ENCODE data around the gene EIF4G3. TPM values are rescaled to one million over a fixed set of nuclear protein-coding genes. Genes with fewer than 3 reads are reported as not detected.
"Not testable (repeated sequence)": the region's sequence is repeated elsewhere in the genome, so short reads cannot be mapped to it uniquely, and the experiment has no call there.

The EIF4G3 gene, protein sequence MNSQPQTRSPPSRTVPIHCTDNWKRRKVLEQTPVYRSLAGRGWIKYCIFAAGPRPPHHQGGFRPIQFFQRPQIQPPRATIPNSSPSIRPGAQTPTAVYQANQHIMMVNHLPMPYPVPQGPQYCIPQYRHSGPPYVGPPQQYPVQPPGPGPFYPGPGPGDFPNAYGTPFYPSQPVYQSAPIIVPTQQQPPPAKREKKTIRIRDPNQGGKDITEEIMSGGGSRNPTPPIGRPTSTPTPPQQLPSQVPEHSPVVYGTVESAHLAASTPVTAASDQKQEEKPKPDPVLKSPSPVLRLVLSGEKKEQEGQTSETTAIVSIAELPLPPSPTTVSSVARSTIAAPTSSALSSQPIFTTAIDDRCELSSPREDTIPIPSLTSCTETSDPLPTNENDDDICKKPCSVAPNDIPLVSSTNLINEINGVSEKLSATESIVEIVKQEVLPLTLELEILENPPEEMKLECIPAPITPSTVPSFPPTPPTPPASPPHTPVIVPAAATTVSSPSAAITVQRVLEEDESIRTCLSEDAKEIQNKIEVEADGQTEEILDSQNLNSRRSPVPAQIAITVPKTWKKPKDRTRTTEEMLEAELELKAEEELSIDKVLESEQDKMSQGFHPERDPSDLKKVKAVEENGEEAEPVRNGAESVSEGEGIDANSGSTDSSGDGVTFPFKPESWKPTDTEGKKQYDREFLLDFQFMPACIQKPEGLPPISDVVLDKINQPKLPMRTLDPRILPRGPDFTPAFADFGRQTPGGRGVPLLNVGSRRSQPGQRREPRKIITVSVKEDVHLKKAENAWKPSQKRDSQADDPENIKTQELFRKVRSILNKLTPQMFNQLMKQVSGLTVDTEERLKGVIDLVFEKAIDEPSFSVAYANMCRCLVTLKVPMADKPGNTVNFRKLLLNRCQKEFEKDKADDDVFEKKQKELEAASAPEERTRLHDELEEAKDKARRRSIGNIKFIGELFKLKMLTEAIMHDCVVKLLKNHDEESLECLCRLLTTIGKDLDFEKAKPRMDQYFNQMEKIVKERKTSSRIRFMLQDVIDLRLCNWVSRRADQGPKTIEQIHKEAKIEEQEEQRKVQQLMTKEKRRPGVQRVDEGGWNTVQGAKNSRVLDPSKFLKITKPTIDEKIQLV (N-terminal part only)
- total RNA-seq (2014; rRNA removed; shearing (Covaris generic)) = 29.9 and 31.6 TPM in 2 replicates

DNA sequence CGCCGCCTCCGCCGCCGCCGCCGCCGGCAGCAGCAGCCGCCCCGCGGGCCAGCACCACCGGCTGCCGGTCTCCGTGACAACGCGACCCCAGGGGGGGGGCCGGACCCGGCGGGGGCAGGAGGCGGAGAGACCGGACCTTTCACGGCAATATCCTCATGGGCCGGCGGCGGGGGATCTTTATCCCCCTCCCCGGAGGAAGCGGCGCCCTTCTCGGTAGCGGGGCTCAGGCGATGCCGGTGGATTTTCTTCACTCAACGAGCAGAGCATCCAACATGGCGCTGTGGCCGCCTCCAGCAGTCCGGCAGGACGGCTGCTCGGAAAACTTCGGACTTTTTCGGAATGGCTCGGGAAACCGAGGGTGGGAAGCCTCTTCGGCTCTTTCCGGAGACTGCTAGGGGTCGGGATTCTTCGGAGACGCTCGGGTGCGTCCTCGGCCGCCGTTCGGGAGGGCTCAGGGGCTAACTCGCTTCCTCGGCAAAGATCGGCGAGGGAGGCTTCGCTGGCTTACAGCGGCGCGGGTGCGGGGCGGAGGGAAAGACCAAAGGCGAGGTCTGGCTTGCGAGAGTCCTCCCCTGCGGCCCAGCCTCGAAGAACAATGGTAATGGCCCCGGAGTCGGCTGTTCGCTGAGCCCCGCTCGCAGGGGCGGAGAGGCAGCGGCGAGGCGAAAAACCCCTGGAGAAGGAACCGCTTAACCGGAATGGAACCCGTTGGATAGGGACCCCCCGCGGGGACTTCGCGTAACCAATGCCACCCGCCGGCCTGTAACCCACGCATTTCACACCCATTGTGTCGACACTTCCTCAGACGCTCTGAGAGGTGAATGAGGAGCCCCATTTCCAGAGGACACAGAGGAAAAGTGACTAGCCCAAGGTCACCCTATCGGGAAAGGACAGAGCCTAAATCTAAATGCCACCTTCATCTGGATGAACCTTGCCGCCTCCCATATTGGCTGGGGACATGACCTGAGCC is at the start of gene EIF4G3:
Gene EIF4G3 (minus strand): TSS at position 312 of the 970 bp plus-strand sequence. CDS start 174,155 bp downstream, outside the sequence.
- DNase-seq (ENCODE audit: low read depth) = peak; percentile 93

DNA sequence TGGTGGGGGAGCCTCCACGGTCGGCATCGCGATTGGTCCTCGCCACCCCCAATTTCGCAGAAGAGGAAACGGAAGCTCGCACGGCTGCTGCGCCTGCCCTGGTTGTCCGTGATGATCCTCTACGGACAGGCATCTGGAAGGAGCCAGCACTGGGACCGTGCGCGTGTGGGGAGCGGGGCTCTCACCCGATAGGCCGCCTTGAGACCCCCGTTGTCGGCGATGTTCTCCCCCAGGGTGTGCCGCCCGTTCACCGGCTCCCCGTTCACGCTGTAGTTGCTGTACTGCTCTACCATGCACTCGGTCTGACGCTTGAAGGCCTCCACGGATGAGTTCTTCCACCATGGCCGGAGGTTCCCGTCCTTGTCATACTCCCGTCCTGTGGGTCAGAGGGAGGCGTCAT is 48.4 kb upstream of the EIF4G3 start:
- DNase-seq (ENCODE audit: low read depth) = no peak

DNA sequence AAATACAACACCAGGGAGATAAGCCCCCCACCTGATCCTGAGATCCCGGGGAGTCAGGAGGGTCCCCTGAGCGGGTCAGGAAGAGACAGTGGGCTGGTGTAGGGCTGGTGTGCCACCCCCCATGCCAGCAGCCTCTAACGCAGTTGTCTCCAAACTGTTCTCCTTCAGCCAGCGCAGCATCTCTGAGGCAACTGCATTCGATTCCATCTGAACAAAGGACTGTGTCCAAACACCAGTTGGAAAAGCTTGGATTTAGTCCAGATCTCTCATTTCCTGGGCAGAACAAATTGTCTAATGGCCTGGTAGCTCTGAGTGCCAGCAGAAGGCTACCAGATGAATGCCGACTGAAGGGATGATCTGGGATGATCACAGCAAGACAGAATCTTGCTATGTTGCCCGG is 44.1 kb upstream of the EIF4G3 start:
- DNase-seq (ENCODE audit: low read depth) = peak; percentile 60

DNA sequence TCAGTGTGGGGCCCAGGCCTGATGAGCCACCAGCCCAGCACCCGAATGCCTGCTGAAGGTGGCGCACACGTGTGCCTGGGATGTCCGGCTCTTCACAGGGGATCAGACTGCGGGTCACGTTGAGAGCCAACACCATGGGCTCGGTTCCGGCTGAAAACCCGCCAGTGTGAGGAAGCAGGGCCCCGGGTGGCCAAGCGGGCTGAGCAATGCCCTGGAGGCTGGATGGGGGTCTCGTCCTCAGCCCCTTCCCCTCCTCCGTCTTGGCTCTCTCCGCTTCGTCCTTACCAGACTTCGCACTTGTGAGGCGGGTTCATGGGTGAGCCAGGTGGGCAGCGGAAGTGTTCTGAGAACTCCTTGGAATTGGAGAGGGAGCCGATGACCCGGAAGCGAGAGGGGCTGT is 43.0 kb upstream of the EIF4G3 start:
- DNase-seq (ENCODE audit: low read depth) = no peak

DNA sequence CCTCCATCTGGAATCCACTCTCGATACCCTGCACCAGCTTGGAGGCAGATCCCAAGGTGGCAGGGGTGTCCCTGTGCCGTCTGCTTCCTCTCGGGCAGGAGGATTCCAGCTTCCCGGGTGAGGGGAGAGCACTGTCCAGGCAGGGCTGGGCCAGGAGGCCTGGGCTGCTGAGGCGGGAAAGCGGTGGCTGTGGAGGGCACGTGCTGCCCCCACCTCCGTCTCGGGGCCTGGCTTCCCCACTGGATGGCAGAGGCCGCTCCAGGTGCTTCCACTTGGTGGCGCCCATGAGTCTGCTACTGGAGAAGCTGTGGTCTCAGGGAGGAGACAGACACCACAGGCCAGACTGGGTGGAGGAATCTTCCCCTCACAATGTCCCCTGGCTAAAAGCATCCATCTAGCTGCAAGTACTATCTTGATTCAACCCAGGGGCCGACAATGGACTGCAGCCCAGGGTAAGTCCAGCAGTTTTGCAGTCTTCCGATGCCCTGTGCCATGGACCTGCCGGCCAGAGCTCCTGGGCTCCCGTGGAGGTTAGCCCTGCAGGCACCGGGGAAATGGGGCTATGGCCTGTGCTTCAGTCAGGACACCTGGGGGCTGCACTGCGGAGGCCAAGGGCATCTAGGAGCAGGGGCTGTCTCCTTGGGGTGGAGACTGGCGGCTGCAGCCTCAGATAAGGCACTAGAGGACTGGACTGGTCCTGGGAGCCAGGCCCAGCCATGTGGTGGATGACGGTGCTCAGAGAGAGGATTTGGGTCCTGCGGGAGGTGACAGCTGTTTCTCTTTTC is 41.3 kb upstream of the EIF4G3 start:
- peak; percentile 20 for DNase-seq (ENCODE audit: low read depth)

DNA sequence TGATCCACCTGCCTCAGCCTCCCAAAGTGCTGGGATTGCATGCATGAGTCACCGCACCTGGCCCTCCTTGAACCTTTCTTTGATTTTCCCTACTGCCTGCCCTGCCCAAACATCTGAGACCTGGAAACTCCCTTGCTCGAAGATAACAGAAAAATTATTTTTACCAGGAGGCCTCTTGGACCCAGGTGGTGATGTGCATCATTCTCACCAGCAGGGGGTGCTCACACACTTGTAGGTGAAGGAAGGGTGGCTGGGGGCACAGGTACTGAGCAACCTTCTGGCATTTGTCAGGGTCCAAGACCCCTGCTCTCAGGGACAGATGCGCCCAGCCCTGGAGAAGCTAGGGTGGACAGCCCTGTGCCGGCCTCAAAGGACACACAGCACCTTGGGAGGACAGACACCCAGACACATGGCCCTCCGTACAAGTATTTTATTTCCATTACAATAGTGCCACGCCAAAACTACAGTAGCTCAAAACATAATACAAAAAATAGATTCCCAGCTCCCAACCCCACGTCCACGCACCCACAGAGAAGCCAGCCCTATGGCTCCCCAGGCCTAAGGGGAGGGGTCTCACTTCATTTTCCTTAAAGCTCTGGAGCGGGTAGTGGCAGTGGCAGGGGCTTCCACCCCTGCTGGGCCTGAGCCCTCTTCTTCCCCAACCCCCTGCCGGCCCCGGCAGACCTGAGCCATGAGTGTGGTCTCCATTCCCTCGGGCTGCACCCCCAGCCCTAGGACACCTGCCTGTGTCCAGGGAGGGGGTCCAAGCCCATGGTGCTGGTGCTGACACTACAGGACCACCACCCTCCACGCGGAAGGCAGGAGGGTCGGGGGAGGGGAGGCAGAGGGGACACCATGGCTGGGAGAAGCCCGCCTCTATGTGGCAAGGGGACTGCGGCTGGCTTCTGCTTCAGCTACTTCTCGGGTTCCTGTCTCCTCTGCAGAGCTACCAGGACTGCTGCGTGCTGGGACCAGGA is 40.4 kb upstream of the EIF4G3 start:
- DNase-seq (ENCODE audit: low read depth) = peak; percentile 41

DNA sequence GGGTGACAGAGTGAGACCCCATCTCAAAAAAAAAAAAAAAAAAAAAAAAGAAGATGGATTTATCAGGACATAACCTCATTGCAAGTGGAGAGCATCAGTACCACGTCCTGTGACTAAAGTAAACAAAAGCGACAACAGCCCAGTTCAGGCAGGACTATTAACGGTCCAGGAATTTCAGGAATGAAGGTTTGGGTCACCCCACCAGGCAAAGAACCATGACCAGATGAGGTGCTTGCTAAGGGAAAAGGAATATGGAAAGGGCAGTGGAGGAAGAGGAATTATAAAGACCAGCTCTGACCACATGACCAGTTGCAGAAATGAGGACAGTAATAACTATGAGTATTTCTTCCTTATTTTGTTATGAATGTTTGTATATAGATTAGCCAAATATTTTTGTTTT is 35.4 kb upstream of the EIF4G3 start:
- peak; percentile 44 for DNase-seq (ENCODE audit: low read depth)

DNA sequence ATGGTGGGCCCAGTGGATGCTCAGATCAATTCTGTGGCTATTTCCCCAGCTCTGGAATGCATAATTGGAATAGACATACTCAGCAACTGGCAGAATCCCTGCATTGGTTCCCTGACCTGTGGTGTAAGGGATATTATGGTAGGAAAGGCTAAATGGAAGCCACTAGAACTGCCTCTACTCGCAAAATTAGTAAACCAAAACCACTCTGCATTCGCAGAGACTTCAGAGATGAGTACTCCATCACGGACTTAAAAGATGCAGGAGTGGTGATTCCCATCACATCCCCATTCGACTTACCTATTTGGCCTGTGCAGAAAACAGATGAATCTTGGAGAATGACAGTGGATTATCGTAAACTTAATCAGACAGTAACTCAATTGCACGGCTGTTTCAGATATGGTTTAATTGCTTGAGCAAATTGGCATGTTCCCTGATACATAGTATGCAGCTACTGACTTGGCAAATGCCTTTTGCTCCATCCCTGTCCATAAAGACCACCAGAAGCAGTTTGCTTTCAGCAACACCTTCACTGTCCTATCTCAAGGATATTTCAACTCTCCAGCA is 31.5 kb upstream of the EIF4G3 start:
- DNase-seq (ENCODE audit: low read depth) = not testable (repeated sequence)

DNA sequence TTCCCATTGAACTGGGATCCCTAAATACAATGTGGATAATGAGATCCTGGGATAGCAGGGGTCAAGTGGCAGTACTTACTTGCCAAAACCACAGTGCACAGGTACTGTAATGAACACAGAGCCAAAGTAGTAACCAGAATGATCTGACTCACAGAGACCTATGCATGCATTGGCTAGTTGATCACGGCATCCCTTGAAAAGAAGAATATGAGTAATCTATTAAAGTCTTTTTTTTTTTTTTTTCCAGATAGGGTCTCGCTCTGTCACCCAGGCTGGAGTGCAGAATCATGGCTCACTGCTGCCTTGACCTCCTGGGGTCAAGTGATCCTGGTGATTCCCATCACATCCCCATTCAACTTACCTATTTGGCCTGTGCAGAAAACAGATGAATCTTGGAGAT is 29.4 kb upstream of the EIF4G3 start:
- DNase-seq (ENCODE audit: low read depth) = no peak

DNA sequence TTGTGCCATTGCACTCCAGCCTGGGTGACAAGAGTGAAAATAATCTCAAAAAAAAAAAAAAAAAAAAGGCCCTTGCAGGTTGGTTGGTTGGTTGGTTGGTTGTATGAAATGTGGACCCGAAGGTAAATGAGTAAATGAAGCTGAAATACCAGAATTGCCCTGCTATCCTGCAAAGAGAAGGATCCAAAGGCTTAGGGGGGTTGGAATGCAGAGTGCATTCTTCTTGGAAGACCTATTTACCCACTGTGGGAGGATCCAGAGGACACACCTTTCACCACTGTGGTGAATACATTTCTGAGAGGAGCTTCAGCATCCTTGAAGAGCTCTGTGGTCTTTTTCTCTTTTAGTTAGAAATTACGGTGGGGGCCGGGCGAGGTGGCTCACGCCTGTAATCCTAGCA is 28.7 kb upstream of the EIF4G3 start:
- no peak for DNase-seq (ENCODE audit: low read depth)

DNA sequence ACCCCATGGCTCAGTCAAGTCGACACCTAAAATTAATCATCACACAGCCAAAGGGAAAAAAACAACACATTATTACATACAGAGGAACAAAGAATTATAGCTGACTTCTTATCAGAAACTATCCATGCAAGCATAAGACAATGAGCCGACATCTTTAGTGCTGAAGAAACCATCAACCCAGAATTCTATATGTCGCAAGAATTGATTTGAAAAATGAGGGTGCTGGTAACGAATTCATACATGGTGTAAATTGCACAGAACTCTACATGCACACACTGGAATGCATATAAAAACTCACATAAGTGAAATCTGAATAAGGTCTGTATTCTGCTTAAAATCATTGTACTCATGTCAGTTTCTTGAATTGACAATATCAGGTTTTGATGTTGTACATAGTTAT is 25.0 kb upstream of the EIF4G3 start:
- no peak for DNase-seq (ENCODE audit: low read depth)

DNA sequence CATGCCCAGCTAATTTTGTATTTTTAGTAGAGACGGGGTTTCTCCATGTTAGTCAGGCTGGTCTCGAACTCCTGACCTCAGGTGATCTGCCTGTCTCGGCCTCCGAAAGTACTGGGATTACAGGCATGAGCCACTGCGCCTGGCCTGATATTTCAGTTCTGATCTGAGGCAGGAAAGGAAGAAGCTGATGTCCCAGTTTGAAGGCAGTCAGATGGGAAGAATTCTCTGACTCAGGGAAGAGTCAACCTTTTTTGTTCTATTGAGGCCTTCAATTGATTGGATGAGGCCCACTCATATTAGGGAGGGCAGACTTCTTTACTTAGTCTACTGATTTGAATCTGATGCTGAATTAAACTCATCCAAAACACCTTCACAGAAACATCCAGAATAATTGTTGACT is 24.5 kb upstream of the EIF4G3 start:
- not testable (repeated sequence) for DNase-seq (ENCODE audit: low read depth)

DNA sequence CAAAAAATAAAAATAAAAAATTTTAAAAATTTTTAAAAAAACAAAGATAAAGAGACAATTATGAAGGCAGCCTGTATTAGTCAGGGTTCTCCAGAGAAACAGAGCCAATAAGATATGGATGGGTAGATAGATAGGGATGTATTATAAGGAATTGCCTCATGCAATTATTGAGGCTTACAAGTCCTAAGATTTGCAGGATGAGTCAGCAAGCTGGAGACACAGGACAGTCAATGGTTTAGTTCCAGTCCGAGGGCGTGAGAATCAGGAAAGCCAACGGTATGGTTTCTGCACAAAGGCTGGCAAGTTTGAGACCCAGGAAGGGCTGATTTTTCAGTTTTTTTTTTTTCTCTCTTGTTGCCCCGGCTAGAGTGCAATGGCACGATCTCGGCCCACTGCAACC is 24.1 kb upstream of the EIF4G3 start:
- DNase-seq (ENCODE audit: low read depth) = peak; percentile 45

DNA sequence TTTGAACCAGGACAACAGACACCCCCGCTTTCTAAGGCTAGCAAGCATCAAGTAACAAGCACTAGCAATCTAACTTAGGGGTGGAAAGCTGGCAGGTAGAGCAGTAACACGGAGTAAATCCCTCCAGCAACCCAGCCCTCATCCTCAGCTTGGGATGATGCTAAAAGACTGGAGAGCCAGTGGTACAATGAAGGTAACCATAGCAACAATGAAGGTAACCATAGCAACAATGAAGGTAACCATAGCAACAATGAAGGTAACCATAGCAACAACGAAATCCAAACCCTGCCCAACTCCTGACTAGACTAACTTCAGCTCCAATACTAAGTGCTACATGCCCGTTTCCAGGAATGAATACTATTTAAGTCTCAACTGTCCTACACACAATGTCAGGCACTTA is 22.2 kb upstream of the EIF4G3 start:
- no peak for DNase-seq (ENCODE audit: low read depth)

DNA sequence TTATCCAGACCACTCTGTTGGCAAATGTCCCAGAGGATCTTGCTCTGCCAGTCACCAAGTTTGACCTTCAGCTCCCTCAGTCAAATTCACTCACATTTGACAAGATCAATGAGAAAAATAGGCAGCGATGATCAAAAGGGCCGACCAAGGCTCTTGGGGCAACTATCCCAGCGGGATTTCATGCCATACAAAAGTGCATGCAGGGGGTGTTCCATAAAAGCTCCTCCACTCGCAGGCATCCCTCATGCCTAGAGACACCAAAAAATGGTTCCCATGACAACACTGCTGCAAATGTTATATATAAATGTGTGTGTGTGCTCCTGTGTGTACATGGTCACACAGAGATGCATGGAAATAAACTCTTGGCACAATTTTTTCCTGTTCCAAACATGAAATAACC is 16.2 kb upstream of the EIF4G3 start:
- no peak for DNase-seq (ENCODE audit: low read depth)

DNA sequence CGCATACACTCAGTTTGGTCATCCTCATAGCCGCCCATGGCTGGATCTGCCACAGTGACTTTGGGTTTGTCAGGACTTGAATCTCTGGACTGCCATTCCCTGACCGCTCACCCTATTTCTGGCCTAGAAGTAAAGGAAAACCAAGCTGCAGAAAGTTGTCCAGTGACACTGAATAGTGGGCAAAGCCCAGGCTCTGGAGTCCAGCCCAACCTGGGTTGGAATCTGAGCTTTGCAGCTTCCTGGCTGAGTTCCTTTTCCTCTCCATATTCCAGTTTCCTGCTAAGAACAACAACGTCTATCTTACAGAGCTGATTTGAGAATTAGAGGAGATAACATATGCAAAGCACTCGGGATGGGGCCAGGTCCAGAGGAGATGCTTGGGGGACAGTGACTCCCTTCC is 15.6 kb upstream of the EIF4G3 start:
- DNase-seq (ENCODE audit: low read depth) = no peak

DNA sequence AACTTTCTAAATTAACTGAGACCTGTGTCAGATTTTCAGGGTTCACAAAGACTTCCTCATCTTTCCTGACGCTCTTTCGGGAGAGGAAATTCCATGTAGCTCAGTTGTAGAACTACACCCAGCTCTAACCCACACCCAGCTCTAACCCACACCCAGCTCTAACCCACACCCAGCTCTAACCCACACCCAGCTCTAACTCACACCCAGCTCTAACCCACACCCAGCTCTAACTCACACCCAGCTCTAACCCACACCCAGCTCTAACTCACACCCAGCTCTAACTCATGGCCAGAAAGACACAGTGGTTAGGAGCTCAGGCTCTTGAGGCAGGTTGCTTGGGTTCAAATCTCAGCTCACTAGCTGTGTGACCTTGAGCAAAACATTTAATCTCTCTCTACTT is 14.1 kb upstream of the EIF4G3 start:
- DNase-seq (ENCODE audit: low read depth) = not testable (repeated sequence)

DNA sequence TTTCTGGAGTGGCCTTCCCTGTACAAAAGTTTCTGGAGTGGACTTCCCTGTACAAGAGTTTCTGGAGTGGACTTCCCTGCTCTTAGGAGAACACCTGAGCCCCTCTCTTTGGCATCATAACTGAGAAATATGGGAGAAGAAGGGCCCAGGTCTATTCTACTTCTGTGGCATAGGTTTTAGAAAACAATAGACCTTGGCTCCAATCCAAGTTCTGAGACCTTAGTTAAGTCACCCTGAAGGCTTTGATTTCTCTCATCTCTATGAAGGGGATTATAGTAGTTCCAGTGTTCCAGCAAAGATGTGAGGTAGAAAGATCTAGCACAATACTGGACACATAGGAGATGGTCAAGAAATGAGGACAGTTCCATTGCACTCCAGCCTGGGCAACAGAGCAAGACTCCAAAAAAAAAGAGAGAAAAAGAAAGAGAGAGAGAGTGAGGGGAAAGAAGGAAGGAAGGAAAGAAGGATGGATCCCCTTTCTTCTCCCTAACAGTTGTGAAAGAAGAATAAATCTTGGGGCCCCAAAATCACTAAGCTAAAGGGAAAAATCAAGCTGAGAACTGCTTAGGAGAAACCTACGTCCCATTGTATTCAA is 13.3 kb upstream of the EIF4G3 start:
- no peak for DNase-seq (ENCODE audit: low read depth)

Measured in RPMI7951 (cell line).